HUES48 (cell line): ENCODE measurements around the gene DEFB108B.
"Not testable (repeated sequence)": the region's sequence is repeated elsewhere in the genome, so short reads cannot be mapped to it uniquely, and the experiment has no call there.

ENCODE experiments used
- H3K27ac ChIP-seq: one replicate; pipeline ENCODE4 v1.7.0; 2013; ENCODE audit warnings: low read depth, low read length, inconsistent platforms
- H3K27me3 ChIP-seq: 2 replicates; pipeline ENCODE4 v1.6.1; 2013; ENCODE audit warnings: mild to moderate bottlenecking, low read length; ENCODE audit not compliant: control insufficient read depth, insufficient read depth
- H3K36me3 ChIP-seq: 2 replicates; pipeline ENCODE4 v1.6.1; 2013; ENCODE audit warnings: low read length; ENCODE audit not compliant: control insufficient read depth, insufficient read depth
- H3K4me1 ChIP-seq: 2 replicates; pipeline ENCODE4 v1.6.1; 2013; ENCODE audit warnings: mild to moderate bottlenecking, low read length; ENCODE audit not compliant: control insufficient read depth, insufficient read depth
- H3K4me3 ChIP-seq: 2 replicates; pipeline ENCODE4 v1.5.1; 2013; ENCODE audit warnings: mild to moderate bottlenecking, low read depth, low read length
- H3K9ac ChIP-seq: 2 replicates; pipeline ENCODE4 v1.6.1; 2013; ENCODE audit warnings: mild to moderate bottlenecking, low read depth, low read length, moderate library complexity
- H3K9me3 ChIP-seq: 2 replicates; pipeline ENCODE4 v1.6.1; 2013; ENCODE audit warnings: low read length; ENCODE audit not compliant: control insufficient read depth, insufficient read depth

The DEFB108B gene

DNA sequence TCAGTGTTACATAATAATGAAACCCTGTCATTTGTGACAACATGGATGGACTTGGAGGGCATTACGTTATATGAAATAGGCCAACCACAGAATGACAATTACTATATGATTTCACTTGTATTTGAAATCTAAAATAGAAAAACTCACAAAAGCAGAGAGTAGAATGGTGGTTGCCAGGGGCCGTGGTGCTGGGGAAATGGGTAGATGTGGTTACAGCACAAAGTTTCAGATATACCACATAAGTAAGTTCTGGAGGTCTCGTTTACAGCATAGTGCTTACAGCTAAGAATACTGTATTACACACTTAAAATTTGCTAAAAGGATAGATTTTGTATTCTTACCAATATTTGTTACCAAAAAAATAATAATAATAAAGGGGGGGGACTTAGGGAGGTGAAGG lies 3.3 kb upstream of the DEFB108B start:
- H3K4me1 ChIP-seq, H3K36me3 ChIP-seq, H3K9me3 ChIP-seq, H3K27me3 ChIP-seq, H3K9ac ChIP-seq, H3K4me3 ChIP-seq, H3K27ac ChIP-seq: not testable (repeated sequence)

GRCh38 chr11:71842720-71843119 lies 9.7 kb downstream of the DEFB108B start:
- not testable (repeated sequence) for H3K36me3 ChIP-seq, H3K9ac ChIP-seq, H3K27me3 ChIP-seq, H3K27ac ChIP-seq, H3K4me3 ChIP-seq, H3K9me3 ChIP-seq, H3K4me1 ChIP-seq

DNA sequence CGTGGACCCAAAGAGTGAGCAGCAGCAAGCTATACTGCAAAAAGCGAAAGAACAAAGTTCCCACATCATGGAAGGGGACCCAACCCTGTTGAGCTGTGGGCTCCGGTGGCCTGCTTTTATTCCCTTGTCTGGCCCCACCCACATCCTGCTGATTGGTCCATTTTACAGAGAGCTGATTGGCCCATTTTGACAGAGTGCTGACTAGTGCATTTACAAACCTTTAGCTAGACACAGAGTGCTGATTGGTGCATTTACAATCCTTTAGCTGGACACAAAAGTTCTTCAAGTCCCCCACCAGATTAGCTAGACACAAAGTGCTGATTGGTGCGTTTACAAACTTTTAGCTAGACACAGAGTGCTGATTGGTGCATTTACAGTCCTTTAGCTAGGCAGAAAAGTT lies 10.4 kb downstream of the DEFB108B start:
- H3K36me3 ChIP-seq, H3K27me3 ChIP-seq, H3K27ac ChIP-seq, H3K9ac ChIP-seq, H3K4me1 ChIP-seq, H3K9me3 ChIP-seq, H3K4me3 ChIP-seq: not testable (repeated sequence)

- H3K9me3 ChIP-seq: no peaks in the 10 kb centered on the region
- H3K9ac ChIP-seq: no peak overlapping the region
- H3K36me3 ChIP-seq: no peaks in the 10 kb centered on the region
- H3K4me3 ChIP-seq: 0 out of 2 replicates have a peak overlapping the region, but pooled peaks have one; percentile 29
- no peaks in the 10 kb centered on the region for H3K27me3 ChIP-seq
- peak overlapping the region; percentile 66 for H3K27ac ChIP-seq
- peaks cover 8% of the 10 kb centered on the region for H3K4me1 ChIP-seq
Observed at GRCh38 chr11:71843858-71844257, 10.9 kb downstream of the DEFB108B start.

GRCh38 chr11:71853895-71854294 lies 20.9 kb downstream of the DEFB108B start:
- H3K4me3 ChIP-seq, H3K9me3 ChIP-seq, H3K27me3 ChIP-seq, H3K36me3 ChIP-seq, H3K27ac ChIP-seq, H3K4me1 ChIP-seq, H3K9ac ChIP-seq: not testable (repeated sequence)

GRCh38 chr11:71855880-71856279 lies 22.9 kb downstream of the DEFB108B start:
- not testable (repeated sequence) for H3K27me3 ChIP-seq, H3K27ac ChIP-seq

DNA sequence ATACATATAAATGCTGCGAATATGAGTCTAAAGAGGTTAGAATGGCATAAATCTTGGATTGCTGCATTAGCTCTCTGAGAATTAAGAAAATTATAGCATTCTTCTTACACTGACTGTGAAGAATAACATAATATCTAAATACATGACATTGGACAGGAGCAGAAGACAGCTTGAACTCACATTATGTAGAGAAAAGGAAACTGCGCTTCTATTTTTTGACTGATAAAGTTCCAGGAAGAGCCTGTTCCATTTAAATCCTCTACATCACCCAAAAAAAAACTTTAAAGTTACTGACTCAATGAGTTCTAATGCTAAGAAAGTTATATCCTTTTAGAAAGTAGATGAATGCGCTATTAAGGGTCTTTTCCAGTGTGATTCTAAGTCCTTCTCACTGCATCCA lies 27.8 kb downstream of the DEFB108B start:
- not testable (repeated sequence) for H3K4me1 ChIP-seq

More at GRCh38 chr11:71855880-71856279, 22.9 kb downstream of the DEFB108B start:
- not testable (repeated sequence) for H3K9ac ChIP-seq, H3K9me3 ChIP-seq, H3K36me3 ChIP-seq, H3K4me3 ChIP-seq, H3K4me1 ChIP-seq

GRCh38 chr11:71863978-71864627 lies 31.1 kb downstream of the DEFB108B start:
- H3K36me3 ChIP-seq, H3K27me3 ChIP-seq, H3K4me1 ChIP-seq, H3K4me3 ChIP-seq, H3K9ac ChIP-seq, H3K9me3 ChIP-seq, H3K27ac ChIP-seq: not testable (repeated sequence)

More for the DNA sequence above, 27.8 kb downstream of the DEFB108B start:
- H3K36me3 ChIP-seq, H3K27me3 ChIP-seq, H3K4me3 ChIP-seq, H3K9me3 ChIP-seq, H3K9ac ChIP-seq, H3K27ac ChIP-seq: not testable (repeated sequence)

GRCh38 chr11:71867209-71867608 lies 34.2 kb downstream of the DEFB108B start:
- H3K4me3 ChIP-seq, H3K27ac ChIP-seq, H3K27me3 ChIP-seq, H3K9me3 ChIP-seq, H3K36me3 ChIP-seq, H3K9ac ChIP-seq, H3K4me1 ChIP-seq: not testable (repeated sequence)

- H3K4me3 ChIP-seq: not testable (repeated sequence)
Observed at GRCh38 chr11:71869931-71870330, 36.9 kb downstream of the DEFB108B start.

GRCh38 chr11:71870661-71871060 lies 37.7 kb downstream of the DEFB108B start:
- not testable (repeated sequence) for H3K4me3 ChIP-seq, H3K9ac ChIP-seq, H3K9me3 ChIP-seq, H3K36me3 ChIP-seq, H3K4me1 ChIP-seq, H3K27me3 ChIP-seq, H3K27ac ChIP-seq

More at GRCh38 chr11:71869931-71870330, 36.9 kb downstream of the DEFB108B start:
- H3K9ac ChIP-seq, H3K27ac ChIP-seq, H3K36me3 ChIP-seq, H3K27me3 ChIP-seq, H3K4me1 ChIP-seq, H3K9me3 ChIP-seq: not testable (repeated sequence)

DNA sequence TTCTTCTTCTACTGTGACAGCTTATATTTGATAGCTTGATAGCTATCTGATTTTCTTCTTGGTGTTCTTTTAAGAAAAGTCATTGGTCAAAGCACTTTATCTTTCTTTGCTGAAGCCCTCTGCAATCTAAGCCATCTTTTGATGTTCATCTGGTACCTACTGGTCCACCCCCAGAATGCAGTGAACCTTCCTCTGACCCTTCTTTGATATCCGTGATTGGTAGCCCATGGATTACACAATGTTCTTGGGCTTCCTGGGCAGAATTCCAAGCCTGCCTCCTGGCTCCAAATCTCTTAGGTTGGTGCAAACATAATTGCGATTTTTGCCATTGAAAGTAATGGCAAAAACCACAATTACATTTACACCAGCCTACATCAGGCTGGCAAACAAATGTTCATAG lies 43.3 kb downstream of the DEFB108B start:
- not testable (repeated sequence) for H3K27ac ChIP-seq, H3K27me3 ChIP-seq, H3K4me1 ChIP-seq, H3K36me3 ChIP-seq, H3K9ac ChIP-seq, H3K9me3 ChIP-seq, H3K4me3 ChIP-seq
